HCT116 (cell line): ENCODE results near the gene DMWD.

ENCODE experiments used
- EGR1 ChIP-seq: IDR thresholded peaks from 2 replicates; pipeline ENCODE4 v1.6.1; 2012; ENCODE audit warnings: low read depth
- JUND ChIP-seq: IDR thresholded peaks from 2 replicates; pipeline ENCODE4 v1.6.1; 2012

- no peak for TF ChIP-seq JUND
- TF ChIP-seq EGR1: no peak
These were observed 45.8 kb downstream of the DMWD start for GRCh38 chr19:45746866-45747265.
